Left lobe of liver (tissue), 2 donors: ENCODE data around the gene ITGA7. TPM values are rescaled to one million over a fixed set of nuclear protein-coding genes. Genes with fewer than 3 reads are reported as not detected.

ENCODE experiments used
- ATAC-seq: fragments of 200-7000 bp; cut with Tn5 transposase; one replicate; pipeline ENCODE4 v1.9.1; 2020; ENCODE audit warnings: mild to moderate bottlenecking, moderate library complexity
- DNase-seq: peaks from one replicate; pipeline ENCODE4 v3.0.0-alpha.2; 2020; ENCODE audit warnings: low spot score
- total RNA-seq: library from RNA; stranded (reverse); gene quantifications from one replicate; pipeline ENCODE4 v1.2.1, GENCODE V29; 2021
- donor health status: DM: no; HTN: no; CAD: no; lungs with moderate emphysema.
- donor health status: DM: no; HTN: yes; CAD: no.

The ITGA7 gene
- total RNA-seq, 1 donor from 2014 or later, result 16.9 TPM

GRCh38 chr12:55720894-55721444, 13.3 kb upstream of the ITGA7 start:
- peak; percentile 80 for DNase-seq
- peak; percentile 71 for ATAC-seq

GRCh38 chr12:55720071-55720564, 12.4 kb upstream of the ITGA7 start, which contains the start of gene RDH5:
Gene RDH5 (plus strand): TSS chr12:55720393. CDS start chr12:55721185, 792 bp downstream.
- ATAC-seq (peak; percentile 69), DNase-seq (peak; percentile 91)

- no peak for ATAC-seq
- no peak for DNase-seq
Observed at GRCh38 chr12:55719371-55719770, 11.7 kb upstream of the ITGA7 start.

GRCh38 chr12:55718624-55719275, 11.0 kb upstream of the ITGA7 start:
- DNase-seq, result no peak
- ATAC-seq, result no peak

- DNase-seq, result no peak
- ATAC-seq, result no peak
Observed at GRCh38 chr12:55718015-55718414, 10.3 kb upstream of the ITGA7 start.

- DNase-seq, result no peak
Observed at GRCh38 chr12:55717011-55718007, 9.6 kb upstream of the ITGA7 start.

GRCh38 chr12:55716582-55716957, 8.9 kb upstream of the ITGA7 start:
- DNase-seq, result no peak
- no peak for ATAC-seq

More at GRCh38 chr12:55717011-55718007, 9.6 kb upstream of the ITGA7 start:
- ATAC-seq, result no peak

GRCh38 chr12:55715833-55716581, 8.3 kb upstream of the ITGA7 start, which contains the start of gene BLOC1S1:
Gene BLOC1S1 (plus strand): TSS chr12:55716046. CDS start chr12:55716052, 6 bp downstream.
- peak; percentile 95 for DNase-seq

GRCh38 chr12:55715169-55715764, 7.6 kb upstream of the ITGA7 start:
- ATAC-seq, result no peak
- no peak for DNase-seq

More at GRCh38 chr12:55715833-55716581, 8.3 kb upstream of the ITGA7 start, which contains the start of gene BLOC1S1:
- ATAC-seq, result peak; percentile 68

- DNase-seq (no peak), ATAC-seq (no peak)
Observed at GRCh38 chr12:55713721-55714120, 6.0 kb upstream of the ITGA7 start.

- DNase-seq (peak; percentile 71), ATAC-seq (peak; percentile 68)
Observed at GRCh38 chr12:55712700-55713415, 5.2 kb upstream of the ITGA7 start.

GRCh38 chr12:55711786-55712553, 4.3 kb upstream of the ITGA7 start:
- no peak for DNase-seq
- ATAC-seq, result no peak

GRCh38 chr12:55708695-55709233, 1.1 kb upstream of the ITGA7 start:
- no peak for ATAC-seq

GRCh38 chr12:55707219-55707671, 459 bp downstream of the ITGA7 start:
- no peak for DNase-seq
- peak; percentile 12 for ATAC-seq

More at GRCh38 chr12:55708695-55709233, 1.1 kb upstream of the ITGA7 start:
- no peak for DNase-seq

GRCh38 chr12:55706568-55707218, 1.0 kb downstream of the ITGA7 start:
- no peak for ATAC-seq
- DNase-seq, result no peak

GRCh38 chr12:55705782-55706402, 1.8 kb downstream of the ITGA7 start:
- DNase-seq (no peak), ATAC-seq (peak; percentile 23)
